Astrocyte (in vitro differentiated cells and primary cell): ENCODE measurements around the gene NPR1.

Source experiments
- EZH2 ChIP-seq: IDR thresholded peaks from 2 replicates; pipeline ENCODE4 v1.6.1; 2012; ENCODE audit warnings: mild to moderate bottlenecking, low read length, inconsistent platforms; ENCODE audit not compliant: insufficient read depth
- TF ChIP-seq, protein P1 (sequence below): IDR thresholded peaks from 2 replicates; pipeline ENCODE4 v1.5.1; 2011; ENCODE audit warnings: low read depth, mild to moderate bottlenecking, inconsistent platforms, low read length, moderate library complexity; ENCODE audit not compliant: insufficient read depth

GRCh38 chr1:153636312-153636711 lies 42.2 kb upstream of the NPR1 start:
- TF ChIP-seq, protein P1, sequence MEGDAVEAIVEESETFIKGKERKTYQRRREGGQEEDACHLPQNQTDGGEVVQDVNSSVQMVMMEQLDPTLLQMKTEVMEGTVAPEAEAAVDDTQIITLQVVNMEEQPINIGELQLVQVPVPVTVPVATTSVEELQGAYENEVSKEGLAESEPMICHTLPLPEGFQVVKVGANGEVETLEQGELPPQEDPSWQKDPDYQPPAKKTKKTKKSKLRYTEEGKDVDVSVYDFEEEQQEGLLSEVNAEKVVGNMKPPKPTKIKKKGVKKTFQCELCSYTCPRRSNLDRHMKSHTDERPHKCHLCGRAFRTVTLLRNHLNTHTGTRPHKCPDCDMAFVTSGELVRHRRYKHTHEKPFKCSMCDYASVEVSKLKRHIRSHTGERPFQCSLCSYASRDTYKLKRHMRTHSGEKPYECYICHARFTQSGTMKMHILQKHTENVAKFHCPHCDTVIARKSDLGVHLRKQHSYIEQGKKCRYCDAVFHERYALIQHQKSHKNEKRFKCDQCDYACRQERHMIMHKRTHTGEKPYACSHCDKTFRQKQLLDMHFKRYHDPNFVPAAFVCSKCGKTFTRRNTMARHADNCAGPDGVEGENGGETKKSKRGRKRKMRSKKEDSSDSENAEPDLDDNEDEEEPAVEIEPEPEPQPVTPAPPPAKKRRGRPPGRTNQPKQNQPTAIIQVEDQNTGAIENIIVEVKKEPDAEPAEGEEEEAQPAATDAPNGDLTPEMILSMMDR = no peak
- no peak for TF ChIP-seq EZH2
